Neural progenitor cell (in vitro differentiated cells): ENCODE results near the gene SLC25A4.

Source experiments
- EZH2 ChIP-seq: fragments of 200-600 bp; sonication (generic); IDR thresholded peaks from 2 replicates; pipeline ENCODE4 v1.6.1; 2017; ENCODE audit warnings: antibody characterized with exemption, mild to moderate bottlenecking, moderate library complexity
- TF ChIP-seq, protein P1 (sequence below): fragments of 200-600 bp; sonication (generic); IDR thresholded peaks from 2 replicates; pipeline ENCODE4 v1.5.1; 2017; ENCODE audit warnings: antibody characterized with exemption, mild to moderate bottlenecking

DNA sequence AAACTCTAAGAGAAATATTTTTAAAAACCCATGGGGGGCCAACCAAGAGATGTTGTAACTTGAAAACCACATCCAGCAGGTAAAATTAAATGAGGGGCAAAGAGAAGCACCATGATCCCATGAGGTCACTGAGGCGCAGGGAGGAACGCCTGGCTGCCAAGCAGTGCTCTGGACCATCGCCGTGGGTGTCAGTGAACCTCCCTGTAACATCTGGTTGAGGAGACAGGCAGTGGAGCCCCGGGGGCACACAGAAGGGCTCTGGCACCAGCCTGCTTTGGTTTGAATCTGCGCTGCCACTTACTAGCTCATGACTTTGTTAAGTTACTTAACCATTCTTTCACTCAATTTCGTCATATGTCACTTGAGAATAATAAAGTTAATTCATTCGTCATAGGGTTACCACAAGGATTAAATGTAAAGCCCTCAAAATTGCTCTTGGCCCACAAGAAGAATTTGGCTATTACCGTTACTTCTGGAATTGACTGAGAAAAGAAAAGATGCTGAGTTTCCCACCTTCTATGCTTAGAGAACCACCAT lies 41.6 kb upstream of the SLC25A4 start:
- TF ChIP-seq, protein P1, sequence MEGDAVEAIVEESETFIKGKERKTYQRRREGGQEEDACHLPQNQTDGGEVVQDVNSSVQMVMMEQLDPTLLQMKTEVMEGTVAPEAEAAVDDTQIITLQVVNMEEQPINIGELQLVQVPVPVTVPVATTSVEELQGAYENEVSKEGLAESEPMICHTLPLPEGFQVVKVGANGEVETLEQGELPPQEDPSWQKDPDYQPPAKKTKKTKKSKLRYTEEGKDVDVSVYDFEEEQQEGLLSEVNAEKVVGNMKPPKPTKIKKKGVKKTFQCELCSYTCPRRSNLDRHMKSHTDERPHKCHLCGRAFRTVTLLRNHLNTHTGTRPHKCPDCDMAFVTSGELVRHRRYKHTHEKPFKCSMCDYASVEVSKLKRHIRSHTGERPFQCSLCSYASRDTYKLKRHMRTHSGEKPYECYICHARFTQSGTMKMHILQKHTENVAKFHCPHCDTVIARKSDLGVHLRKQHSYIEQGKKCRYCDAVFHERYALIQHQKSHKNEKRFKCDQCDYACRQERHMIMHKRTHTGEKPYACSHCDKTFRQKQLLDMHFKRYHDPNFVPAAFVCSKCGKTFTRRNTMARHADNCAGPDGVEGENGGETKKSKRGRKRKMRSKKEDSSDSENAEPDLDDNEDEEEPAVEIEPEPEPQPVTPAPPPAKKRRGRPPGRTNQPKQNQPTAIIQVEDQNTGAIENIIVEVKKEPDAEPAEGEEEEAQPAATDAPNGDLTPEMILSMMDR, result no peak
- no peak for TF ChIP-seq EZH2
